ENCODE results near the gene LRRC9. TPM values are rescaled to one million over a fixed set of nuclear protein-coding genes. Genes with fewer than 3 reads are reported as not detected.

LRRC9 gene
- total RNA-seq, 6 experiments from 2014 or later, result not detected

DNA sequence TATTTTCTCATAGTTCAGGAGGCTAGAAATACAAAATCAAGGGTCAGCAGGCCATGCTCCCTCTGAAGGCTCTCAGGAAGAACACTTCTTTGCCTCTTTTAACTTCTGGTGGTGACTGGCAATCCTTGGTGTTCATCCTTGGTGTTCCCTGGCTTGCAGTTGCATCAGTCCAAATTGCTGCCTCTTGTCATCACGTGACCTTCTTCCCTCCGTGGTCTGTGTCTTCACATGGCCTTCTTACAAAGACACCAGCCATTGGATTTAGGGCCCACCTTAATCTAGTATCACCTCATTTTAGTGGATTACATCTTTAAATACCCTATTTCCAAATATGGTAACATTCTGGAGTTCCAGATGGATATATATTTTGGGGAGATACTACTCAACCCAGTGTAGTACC, 7.5 kb upstream of the LRRC9 start:
- Mint-ChIP-seq H3K36me3 (ENCODE audit: low read depth) (no peaks in the 10 kb centered on the region), H3K9me3 (no peaks in the 10 kb centered on the region), H3K4me1 (ENCODE audit: low read depth) (no peaks in the 10 kb centered on the region), H3K27me3 (ENCODE audit: insufficient read depth) (peaks cover 2% of the 10 kb centered on the region; the same call in 1 of the 2 replicates), H3K4me3 (no peak overlapping the region), H3K27ac (no peak overlapping the region)
- TF ChIP-seq, protein P1, sequence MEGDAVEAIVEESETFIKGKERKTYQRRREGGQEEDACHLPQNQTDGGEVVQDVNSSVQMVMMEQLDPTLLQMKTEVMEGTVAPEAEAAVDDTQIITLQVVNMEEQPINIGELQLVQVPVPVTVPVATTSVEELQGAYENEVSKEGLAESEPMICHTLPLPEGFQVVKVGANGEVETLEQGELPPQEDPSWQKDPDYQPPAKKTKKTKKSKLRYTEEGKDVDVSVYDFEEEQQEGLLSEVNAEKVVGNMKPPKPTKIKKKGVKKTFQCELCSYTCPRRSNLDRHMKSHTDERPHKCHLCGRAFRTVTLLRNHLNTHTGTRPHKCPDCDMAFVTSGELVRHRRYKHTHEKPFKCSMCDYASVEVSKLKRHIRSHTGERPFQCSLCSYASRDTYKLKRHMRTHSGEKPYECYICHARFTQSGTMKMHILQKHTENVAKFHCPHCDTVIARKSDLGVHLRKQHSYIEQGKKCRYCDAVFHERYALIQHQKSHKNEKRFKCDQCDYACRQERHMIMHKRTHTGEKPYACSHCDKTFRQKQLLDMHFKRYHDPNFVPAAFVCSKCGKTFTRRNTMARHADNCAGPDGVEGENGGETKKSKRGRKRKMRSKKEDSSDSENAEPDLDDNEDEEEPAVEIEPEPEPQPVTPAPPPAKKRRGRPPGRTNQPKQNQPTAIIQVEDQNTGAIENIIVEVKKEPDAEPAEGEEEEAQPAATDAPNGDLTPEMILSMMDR (IDR thresholded peaks at IDR 0.05), result no peak
- DNase-seq, result no peak

DNA sequence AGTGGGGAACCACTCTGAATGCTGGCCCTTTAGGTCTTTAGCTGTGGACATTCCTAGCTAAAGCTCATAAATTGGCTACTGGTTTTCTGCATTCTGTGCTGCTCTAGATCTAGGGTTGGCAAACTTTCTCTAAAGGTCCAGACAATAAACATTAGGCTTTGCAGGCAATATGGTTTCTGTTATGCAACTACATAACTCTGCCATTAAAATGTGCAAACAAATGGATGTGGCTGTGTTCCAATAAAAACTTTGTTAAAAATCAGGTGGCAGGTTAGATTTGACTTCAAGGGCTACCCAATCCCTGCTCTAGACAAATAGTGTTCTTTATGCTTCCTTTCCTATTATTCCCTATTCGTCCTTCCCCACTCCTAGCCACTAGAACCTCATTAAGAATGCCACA, 6.8 kb upstream of the LRRC9 start:
- no peak overlapping the region for H3K27ac Mint-ChIP-seq
- peaks cover 2% of the 10 kb centered on the region; the same call in 1 of the 2 replicates for H3K27me3 Mint-ChIP-seq (ENCODE audit: insufficient read depth)
- no peaks in the 10 kb centered on the region for H3K4me1 Mint-ChIP-seq (ENCODE audit: low read depth)
- TF ChIP-seq, protein P1 (IDR thresholded peaks at IDR 0.05), result no peak
- H3K36me3 Mint-ChIP-seq (ENCODE audit: low read depth), result no peaks in the 10 kb centered on the region
- no peaks in the 10 kb centered on the region for H3K9me3 Mint-ChIP-seq
- DNase-seq, result no peak
- no peak overlapping the region for H3K4me3 Mint-ChIP-seq

DNA sequence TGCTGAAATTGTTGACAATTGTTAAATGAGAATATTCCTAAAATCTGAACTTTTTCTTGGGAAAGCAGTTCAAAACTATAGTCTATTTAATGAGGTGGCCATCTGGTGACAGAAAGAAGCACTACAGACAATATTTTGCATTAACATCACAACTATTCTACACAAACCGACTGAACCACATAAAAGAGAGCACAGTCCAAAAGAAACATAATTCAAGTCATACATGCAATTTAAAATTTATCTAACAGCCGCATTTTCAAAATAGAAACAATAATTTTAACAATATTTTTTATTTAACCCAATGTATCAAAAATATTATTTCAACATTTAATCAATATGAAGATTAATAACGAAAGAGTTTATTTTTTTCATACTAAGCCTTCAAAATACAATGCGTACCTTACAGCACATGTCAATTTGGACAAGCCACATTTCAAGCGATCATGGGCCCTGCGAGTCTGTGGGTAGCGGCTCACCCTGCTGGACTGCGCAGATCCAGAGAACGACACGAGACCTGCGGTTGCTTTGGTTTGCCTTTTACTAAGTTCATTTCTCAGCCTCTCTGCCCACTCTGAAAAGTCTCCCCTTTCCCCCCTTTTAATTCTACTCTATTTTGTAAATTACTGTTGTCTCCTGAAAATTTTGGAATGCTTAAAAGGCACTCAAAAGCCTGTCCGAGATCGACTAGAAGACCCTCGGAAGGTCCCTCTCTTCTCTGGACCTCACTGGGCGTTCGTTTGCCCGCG, 947 bp upstream of the LRRC9 start:
- peak; percentile 18 for DNase-seq
- TF ChIP-seq, protein P1 (IDR thresholded peaks at IDR 0.05), result peak; percentile 73

DNA sequence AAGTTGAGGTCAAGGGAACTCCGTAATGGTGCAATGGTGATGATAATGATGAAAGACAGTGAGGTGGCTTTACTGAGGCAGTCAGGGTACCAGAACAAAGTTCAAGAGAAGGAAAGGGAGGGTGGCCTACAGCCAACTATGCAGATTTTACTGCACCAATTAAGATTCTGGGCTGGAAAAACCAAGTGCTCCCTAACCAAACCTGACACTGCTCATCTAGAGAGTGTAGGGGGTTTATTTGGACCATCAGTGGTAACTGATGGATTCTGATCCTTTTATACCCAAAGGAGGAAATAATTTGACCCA, 387 bp downstream of the LRRC9 start:
- H3K4me3 Mint-ChIP-seq, result no peak overlapping the region
- TF ChIP-seq, protein P1 (IDR thresholded peaks at IDR 0.05), result no peak
- no peaks in the 10 kb centered on the region for H3K36me3 Mint-ChIP-seq (ENCODE audit: low read depth)
- no peak overlapping the region for H3K27ac Mint-ChIP-seq
- no peaks in the 10 kb centered on the region for H3K9me3 Mint-ChIP-seq
- no peak for DNase-seq
- no peaks in the 10 kb centered on the region; the same call in 1 of the 2 replicates for H3K4me1 Mint-ChIP-seq (ENCODE audit: low read depth)
- peaks cover 3% of the 10 kb centered on the region for H3K27me3 Mint-ChIP-seq (ENCODE audit: insufficient read depth)

More for the DNA sequence above, 947 bp upstream of the LRRC9 start:
- H3K4me1 Mint-ChIP-seq (ENCODE audit: low read depth), result no peaks in the 10 kb centered on the region; the same call in 1 of the 2 replicates
- H3K36me3 Mint-ChIP-seq (ENCODE audit: low read depth), result no peaks in the 10 kb centered on the region
- peaks cover 3% of the 10 kb centered on the region for H3K27me3 Mint-ChIP-seq (ENCODE audit: insufficient read depth)
- H3K9me3 Mint-ChIP-seq, result no peaks in the 10 kb centered on the region
- H3K27ac Mint-ChIP-seq, result no peak overlapping the region
- peak overlapping the region; percentile 83 for H3K4me3 Mint-ChIP-seq

DNA sequence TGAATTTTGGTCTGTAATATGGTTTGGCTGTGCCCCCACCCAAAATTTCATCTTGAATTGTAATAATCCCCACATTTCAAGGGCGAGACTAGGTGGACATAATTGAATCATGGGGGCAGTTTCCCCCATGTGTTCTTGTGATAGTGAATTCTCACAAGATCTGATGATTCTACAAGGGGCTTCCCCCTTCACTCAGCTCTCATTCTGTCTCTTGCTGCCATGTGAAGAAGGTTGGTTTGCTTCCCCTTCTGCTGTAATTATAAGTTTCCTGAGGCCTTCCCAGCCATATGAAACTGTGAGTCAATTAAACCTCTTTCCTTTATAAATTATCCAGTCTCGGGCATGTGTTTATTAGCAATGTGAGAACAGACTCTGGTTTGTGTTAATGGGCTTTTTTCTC, 5.9 kb downstream of the LRRC9 start:
- Mint-ChIP-seq H3K4me3 (no peak overlapping the region), H3K4me1 (ENCODE audit: low read depth) (no peaks in the 10 kb centered on the region), H3K27me3 (ENCODE audit: insufficient read depth) (no peaks in the 10 kb centered on the region; the same call in none of the 2 replicates), H3K27ac (no peak overlapping the region), H3K36me3 (ENCODE audit: low read depth) (no peaks in the 10 kb centered on the region), H3K9me3 (no peaks in the 10 kb centered on the region)
- TF ChIP-seq, protein P1 (IDR thresholded peaks at IDR 0.05), result no peak
- no peak for DNase-seq

Data from HFFc6 (cell line).